Measurements from ENCODE around the gene ZNF415.
"Not testable (repeated sequence)": the region's sequence is repeated elsewhere in the genome, so short reads cannot be mapped to it uniquely, and the experiment has no call there.

Gene ZNF415

DNA sequence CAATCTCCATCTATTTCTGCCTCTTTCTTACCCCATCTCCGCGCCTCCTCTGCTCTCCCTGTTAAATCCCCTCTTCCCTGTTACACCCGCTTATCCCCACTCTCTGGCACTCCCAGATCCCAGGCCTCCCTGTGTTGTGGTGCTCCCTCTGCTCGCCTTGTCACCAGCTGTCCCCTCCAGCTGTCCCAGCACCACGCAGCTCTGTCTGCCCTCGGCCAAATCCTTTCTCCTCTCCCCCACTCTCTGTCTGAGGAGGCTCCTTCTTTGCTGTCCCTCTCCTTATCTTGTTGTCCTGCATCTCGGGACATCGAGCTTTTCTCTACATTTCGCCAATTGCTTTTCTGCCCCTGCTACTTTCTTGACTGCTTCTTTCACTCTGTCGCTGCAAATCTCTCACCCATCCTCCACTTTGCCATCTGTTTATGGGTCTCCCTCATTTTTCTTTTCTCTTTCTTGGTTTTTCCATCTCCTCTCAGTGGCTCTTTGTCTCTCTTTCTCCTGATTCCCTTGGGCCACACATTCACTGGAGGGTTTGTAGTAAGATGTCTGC, 30.4 kb downstream of the ZNF415 start:
- no peak for DNase-seq

DNA sequence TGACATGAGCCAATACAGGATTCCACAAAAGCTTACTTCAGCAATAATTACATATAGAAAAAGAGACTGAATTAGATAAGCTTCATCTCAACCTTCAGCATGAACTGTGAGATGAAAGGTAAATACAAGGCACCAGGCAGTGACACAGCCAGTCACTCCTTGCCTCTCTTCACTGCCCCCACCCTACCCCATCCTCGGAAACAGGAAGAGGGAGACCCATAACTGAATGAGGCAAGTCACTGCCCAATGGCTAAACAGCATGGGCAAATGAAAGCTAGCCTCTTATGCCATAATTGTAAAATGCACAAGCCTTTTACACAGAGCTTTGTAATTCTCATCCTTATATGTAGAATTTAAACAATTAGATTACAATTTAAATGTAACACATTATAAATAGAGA, 31.2 kb downstream of the ZNF415 start:
- no peak for DNase-seq

DNA sequence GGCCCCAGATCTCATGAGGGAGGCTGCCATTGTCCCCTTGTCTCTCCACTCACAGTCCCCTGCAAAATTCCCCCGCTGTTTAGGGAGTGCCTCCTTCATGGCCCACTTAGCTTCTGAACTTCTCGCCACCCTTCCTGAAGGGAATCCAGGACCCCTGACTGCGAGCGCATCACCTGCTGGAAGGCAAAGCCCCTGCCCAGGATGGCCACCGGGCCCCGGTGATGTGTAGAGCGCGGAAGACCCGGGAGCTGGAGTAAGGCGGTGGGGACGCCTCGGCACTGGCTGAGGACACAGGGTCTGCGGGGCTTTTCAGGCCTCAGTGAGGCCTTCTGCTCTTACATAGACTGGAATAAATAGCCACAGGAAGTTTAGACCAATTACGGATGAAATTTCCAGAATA, 34.1 kb downstream of the ZNF415 start:
- DNase-seq: not testable (repeated sequence)

GRCh38 chr19:53096982-53097690, 35.6 kb downstream of the ZNF415 start:
- not testable (repeated sequence) for DNase-seq

GRCh38 chr19:53096579-53096978, 36.1 kb downstream of the ZNF415 start:
- not testable (repeated sequence) for DNase-seq

DNA sequence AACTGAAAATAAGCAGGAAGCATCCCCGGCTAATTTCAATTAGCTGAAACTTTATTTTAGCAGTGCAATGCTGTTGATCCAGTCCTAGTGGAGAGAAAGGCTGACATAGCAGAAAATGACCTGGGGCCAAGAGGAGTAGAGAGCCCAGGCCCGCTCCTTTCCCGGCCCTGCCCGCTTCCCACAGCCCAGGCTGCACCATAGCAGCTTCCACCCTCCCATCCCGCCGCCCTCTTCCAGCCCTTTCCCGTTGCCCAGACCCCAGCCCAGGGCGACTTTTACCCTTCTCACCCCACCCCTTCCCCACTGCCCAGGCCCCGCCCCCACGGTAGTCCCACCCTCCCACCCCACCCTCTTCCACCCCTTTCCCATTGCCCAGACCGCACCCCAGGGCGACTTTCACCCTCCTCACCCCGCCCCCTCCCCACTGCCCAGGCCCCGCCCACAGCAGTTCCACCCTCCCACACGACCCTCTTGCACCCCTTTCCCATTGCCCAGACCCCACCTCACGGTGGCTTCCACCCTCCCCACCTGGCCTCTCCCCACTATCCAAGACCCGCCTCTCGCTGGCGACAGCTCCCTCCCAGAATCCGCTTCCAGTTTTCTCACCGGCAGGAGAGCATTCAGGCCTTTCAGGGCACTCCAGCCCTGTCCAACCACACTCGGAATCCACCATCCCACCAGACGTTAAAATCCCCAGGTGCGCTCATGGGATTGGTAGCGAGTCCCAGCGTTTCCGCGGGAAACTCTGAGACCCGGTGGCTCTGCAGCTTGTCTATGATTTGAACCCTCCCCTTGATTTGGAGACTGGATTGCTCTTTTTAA, 37.7 kb downstream of the ZNF415 start:
- no peak for DNase-seq

DNA sequence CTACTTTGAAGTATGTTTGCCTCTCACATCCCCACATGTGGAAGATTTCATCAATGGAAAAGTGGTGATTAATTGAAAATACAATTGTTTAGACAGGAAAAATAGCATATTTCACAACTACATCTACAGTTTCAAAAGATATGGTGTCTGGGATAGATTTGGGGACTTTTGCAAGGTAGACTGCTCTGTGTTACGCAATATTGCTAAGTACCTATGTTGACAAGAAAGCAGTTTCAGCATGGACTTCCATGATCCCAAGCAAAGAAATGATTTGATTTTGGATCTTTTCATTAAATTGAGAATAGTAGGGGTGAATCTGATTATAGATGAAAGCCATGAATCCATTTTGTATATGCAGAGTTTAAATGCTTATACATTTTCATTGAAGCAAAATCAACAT, 40.0 kb downstream of the ZNF415 start:
- no peak for DNase-seq

DNA sequence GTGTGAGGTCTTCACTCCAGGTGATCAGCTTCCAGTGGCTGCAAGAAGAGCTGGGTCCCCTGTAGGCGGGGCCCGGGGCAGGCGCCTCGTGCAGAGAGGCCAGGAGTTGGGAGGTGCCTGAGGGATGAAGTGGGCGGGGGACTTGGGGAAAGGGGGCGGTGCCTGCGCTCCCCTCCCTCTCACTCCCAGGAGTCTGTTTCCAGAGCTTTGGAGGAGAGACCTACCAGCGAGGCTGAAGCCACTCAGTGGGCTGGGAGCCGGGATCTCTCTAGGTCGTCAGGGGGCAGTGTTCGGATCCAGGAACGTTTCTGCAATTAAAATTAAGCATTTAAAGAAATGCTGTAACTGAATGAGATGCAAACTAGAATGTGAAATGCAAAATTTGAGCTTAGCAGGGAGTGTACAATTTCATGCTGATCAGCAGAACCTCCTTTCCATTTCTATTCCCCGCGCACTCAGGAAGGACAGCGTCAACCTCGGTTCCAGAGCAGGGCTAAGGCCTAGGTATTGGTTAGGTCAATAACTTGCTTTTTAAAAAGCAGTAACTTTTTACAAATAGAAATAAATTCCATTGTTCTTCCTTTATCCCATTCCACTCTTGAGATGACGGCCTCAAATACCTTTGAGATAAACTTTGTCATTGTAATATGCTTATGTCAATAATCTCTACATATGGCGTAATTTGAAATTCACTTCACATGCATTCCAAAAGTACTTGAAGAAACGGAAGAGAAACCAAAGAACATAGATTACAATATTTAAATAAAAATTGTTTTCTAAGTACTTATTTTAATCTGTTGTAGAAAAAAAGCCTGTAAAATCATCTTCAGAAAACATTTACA, 41.1 kb downstream of the ZNF415 start:
- DNase-seq: no peak

- no peak for DNase-seq
Measured at GRCh38 chr19:53088091-53088490, 44.6 kb downstream of the ZNF415 start.

GRCh38 chr19:53086949-53087348, 45.8 kb downstream of the ZNF415 start:
- DNase-seq: no peak

GRCh38 chr19:53085496-53085895, 47.2 kb downstream of the ZNF415 start:
- DNase-seq: no peak

DNA sequence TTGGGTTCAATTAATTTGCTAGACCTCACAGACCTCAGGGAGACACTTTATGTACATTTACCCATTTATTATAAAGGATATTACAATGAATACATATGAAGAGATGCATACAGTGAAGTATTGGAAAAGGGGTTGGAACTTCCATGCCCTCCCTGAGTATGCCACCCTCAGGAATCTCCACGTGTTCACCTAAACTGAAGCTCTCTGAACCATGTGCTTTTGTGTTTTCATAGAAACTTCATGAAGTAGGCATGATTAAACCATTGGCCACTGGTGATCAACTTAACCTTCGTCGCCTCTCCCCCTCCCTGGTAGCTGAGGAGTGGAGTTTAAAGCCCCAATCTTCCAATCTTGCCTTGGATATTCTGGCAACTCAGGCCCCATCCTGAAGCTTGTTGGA, 49.8 kb downstream of the ZNF415 start:
- DNase-seq: no peak

GRCh38 chr19:53079313-53079924, 53.3 kb downstream of the ZNF415 start:
- no peak for DNase-seq

- no peak for DNase-seq
Measured at GRCh38 chr19:53078668-53079067, 54.0 kb downstream of the ZNF415 start.

DNA sequence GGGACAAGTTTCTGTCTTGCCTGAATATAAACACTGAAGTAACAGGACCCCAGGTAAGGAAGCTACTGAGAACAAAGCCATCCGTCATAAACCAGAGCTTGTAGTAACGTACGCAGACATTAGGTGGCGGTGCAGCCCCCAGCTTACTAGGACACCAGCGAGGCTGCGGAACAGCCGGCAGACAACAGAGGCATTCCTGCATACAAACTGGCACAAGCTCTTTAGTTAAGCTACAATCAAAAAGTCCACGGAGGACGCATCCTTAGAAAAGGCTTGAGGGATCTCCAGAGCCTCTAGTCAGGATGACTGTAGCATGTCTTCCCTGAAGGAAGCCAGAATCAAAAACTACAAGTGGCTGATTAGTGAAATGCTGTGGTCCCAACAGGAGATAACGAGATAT, 55.7 kb downstream of the ZNF415 start:
- DNase-seq: no peak

DNA sequence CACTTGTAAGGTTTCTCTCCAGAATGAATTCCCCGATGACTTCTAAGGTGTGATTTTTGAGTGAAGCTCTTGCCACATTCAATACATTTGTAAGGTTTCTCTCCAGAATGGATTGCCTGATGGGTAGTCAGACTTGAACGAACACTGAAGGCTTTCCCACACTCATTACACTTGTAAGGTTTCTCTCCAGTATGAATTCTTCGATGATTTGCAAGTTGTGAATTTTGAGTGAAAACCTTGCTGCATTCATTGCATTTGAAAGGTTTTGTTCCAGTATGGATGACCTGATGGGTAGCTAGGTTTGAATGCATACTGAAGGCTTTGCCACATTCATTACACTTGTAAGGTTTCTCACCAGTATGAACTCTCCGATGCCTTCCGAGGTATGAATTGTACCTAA, 63.9 kb downstream of the ZNF415 start:
- DNase-seq: no peak

DNA sequence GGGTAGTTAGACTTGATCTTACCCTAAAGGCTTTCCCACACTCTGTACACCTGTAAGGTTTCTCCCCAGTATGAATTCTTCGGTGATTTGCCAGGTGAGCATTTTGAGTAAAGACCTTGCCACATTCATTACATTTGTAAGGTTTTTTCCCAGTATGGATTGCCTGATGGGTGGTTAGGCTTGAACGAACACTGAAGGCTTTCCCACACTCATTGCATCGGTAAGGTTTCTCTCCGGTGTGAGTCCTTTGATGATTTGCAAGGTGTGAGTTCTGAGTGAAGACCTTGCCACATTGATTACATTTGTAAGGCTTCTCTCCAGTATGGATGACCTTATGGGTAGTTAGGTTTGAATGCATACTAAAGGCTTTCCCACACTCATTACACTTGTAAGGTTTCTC, 64.5 kb downstream of the ZNF415 start:
- no peak for DNase-seq

DNA sequence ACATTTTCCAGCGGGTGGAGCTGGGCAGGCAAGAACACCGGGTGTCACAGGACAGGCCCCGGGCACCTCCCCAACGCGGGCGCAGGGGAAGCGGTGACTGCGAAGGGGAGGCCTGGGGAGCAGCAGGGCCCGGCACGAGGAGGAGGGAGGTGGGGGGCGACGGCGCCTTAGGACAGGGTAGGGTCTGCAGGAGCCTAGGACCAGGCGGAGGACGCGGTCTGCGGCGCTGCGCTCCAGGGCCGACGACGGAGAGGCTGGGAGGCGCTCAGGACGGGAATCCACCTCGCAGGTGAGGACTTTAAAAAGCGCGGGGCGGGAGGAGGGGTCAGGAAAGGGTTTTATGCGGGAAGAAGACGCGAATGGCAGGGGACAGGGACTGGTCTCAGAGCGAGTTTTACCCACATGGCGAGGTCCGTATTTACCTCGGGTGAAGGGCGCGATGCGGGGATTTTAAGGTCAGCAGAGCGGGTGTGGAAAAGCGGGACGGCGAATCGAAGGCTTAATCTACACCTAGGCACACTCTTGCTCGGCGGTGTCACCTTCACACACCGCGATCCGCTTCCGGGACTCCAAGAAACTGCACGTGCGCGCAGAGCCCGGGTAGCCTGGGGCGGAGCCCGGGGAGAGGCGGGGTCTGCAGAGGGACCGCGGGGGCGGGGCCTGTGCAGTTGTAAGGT, 74.7 kb downstream of the ZNF415 start:
- no peak for DNase-seq

Measured in SIG-M5 (cell line).